MM.1S (cell line): ENCODE data around the gene SLX4IP.

Source experiments
- DNase-seq: peaks from one replicate; pipeline ENCODE4 v3.0.0-alpha.2; 2015
- H2AFZ ChIP-seq: fragments of 300-600 bp; sonication (generic); 2 replicates; pipeline ENCODE4 v1.6.0; 2016; ENCODE audit warnings: antibody characterized with exemption, low read length
- H3F3A ChIP-seq: fragments of 300-600 bp; sonication (generic); 2 replicates; pipeline ENCODE4 v1.6.1; 2016; ENCODE audit warnings: mild to moderate bottlenecking, antibody characterized with exemption, low read length, moderate library complexity, mixed read lengths; ENCODE audit not compliant: insufficient read depth
- H3K27ac ChIP-seq: fragments of 300-600 bp; sonication (generic); 2 replicates; pipeline ENCODE4 v1.5.1; 2016; ENCODE audit warnings: mild to moderate bottlenecking, low read length
- H3K27me3 ChIP-seq: fragments of 300-600 bp; sonication (generic); replicated peaks from 2 replicates; pipeline ENCODE4 v1.6.0; 2016; ENCODE audit warnings: low read length; ENCODE audit not compliant: insufficient read depth
- H3K36me3 ChIP-seq: fragments of 300-600 bp; sonication (generic); replicated peaks from 2 replicates; pipeline ENCODE4 v1.6.1; 2016; ENCODE audit warnings: mild to moderate bottlenecking, low read length, mixed read lengths; ENCODE audit not compliant: insufficient read depth
- H3K4me1 ChIP-seq: fragments of 300-600 bp; sonication (generic); 2 replicates; pipeline ENCODE4 v1.6.1; 2016; ENCODE audit warnings: low read length, mixed read lengths
- H3K4me2 ChIP-seq: fragments of 300-600 bp; sonication (generic); 2 replicates; pipeline ENCODE4 v1.6.0; 2016; ENCODE audit warnings: low read depth, low read length
- H3K4me3 ChIP-seq: fragments of 300-600 bp; sonication (generic); 2 replicates; pipeline ENCODE4 v1.5.1; 2016; ENCODE audit warnings: low read length, mixed read lengths
- H3K79me2 ChIP-seq: fragments of 300-600 bp; sonication (generic); 2 replicates; pipeline ENCODE4 v1.6.1; 2016; ENCODE audit warnings: mixed run types, low read length, mixed read lengths
- H3K9ac ChIP-seq: fragments of 300-600 bp; sonication (generic); 2 replicates; pipeline ENCODE4 v1.6.1; 2016; ENCODE audit warnings: low read length, mixed read lengths
- H3K9me2 ChIP-seq: fragments of 300-600 bp; sonication (generic); replicated peaks from 2 replicates; pipeline ENCODE4 v1.6.1; 2016; ENCODE audit warnings: mild to moderate bottlenecking, low read length, mixed read lengths; ENCODE audit not compliant: insufficient read depth
- H3K9me3 ChIP-seq: fragments of 300-600 bp; sonication (generic); replicated peaks from 2 replicates; pipeline ENCODE4 v1.6.1; 2016; ENCODE audit warnings: mild to moderate bottlenecking, low read length, mixed read lengths; ENCODE audit not compliant: insufficient read depth
- H4K20me1 ChIP-seq: fragments of 300-600 bp; sonication (generic); 2 replicates; pipeline ENCODE4 v1.6.1; 2016; ENCODE audit warnings: mild to moderate bottlenecking, low read length, moderate library complexity, mixed read lengths; ENCODE audit not compliant: insufficient read depth
- CTCF ChIP-seq: fragments of 300-600 bp; sonication (generic); IDR thresholded peaks from 2 replicates; pipeline ENCODE4 v1.5.1; 2016; ENCODE audit warnings: antibody characterized with exemption, low read length, mixed read lengths
- EZH2 ChIP-seq: fragments of 300-600 bp; sonication (generic); optimal IDR thresholded peaks from 2 replicates; pipeline ENCODE3; 2017; ENCODE audit warnings: low read depth, mild to moderate bottlenecking, antibody characterized with exemption, low read length, mixed read lengths
- EZH2phosphoT487 ChIP-seq: fragments of 300-600 bp; sonication (generic); IDR thresholded peaks from 2 replicates; pipeline ENCODE4 v1.6.1; 2018; ENCODE audit warnings: antibody characterized with exemption, low read length

Gene SLX4IP

GRCh38 chr20:10508060-10508459, 73.0 kb downstream of the SLX4IP start:
- Histone ChIP-seq H3K9ac (no peak overlapping the region), H4K20me1 (no peaks in the 10 kb centered on the region), H3F3A (peaks cover 5% of the 10 kb centered on the region), H3K36me3 (no peaks in the 10 kb centered on the region), H3K4me2 (no peak overlapping the region), H3K4me1 (peaks cover 12% of the 10 kb centered on the region), H3K27me3 (no peaks in the 10 kb centered on the region), H3K27ac (no peak overlapping the region), H3K9me3 (no peaks in the 10 kb centered on the region), H3K4me3 (no peak overlapping the region), H3K9me2 (no peaks in the 10 kb centered on the region), H2AFZ (no peak overlapping the region), H3K79me2 (no peaks in the 10 kb centered on the region)
- DNase-seq = no peak
- TF ChIP-seq EZH2 (no peak), EZH2phosphoT487 (no peak), CTCF (no peak)

- Histone ChIP-seq H3K9ac (no peak overlapping the region), H3K27ac (no peak overlapping the region), H3K9me3 (no peaks in the 10 kb centered on the region), H3K79me2 (no peaks in the 10 kb centered on the region), H3K4me2 (no peak overlapping the region), H3K4me1 (peaks cover 12% of the 10 kb centered on the region), H3K27me3 (no peaks in the 10 kb centered on the region), H3K4me3 (no peak overlapping the region), H3K36me3 (no peaks in the 10 kb centered on the region), H3F3A (peaks cover 5% of the 10 kb centered on the region), H2AFZ (no peak overlapping the region), H3K9me2 (no peaks in the 10 kb centered on the region), H4K20me1 (no peaks in the 10 kb centered on the region)
- DNase-seq = no peak
- TF ChIP-seq EZH2 (no peak), EZH2phosphoT487 (no peak), CTCF (no peak)
Observed at GRCh38 chr20:10508468-10509251, 73.6 kb downstream of the SLX4IP start.

- Histone ChIP-seq H3K9me3 (no peaks in the 10 kb centered on the region), H3K9ac (no peak overlapping the region), H2AFZ (no peak overlapping the region), H3K79me2 (no peaks in the 10 kb centered on the region), H3K36me3 (no peaks in the 10 kb centered on the region), H3K4me1 (peaks cover 12% of the 10 kb centered on the region), H3K9me2 (no peaks in the 10 kb centered on the region), H3K27ac (no peak overlapping the region), H3K27me3 (no peaks in the 10 kb centered on the region), H3K4me2 (no peak overlapping the region), H3K4me3 (no peak overlapping the region), H3F3A (peaks cover 5% of the 10 kb centered on the region), H4K20me1 (no peaks in the 10 kb centered on the region)
- DNase-seq = no peak
- TF ChIP-seq EZH2phosphoT487 (no peak), EZH2 (no peak), CTCF (no peak)
Observed at GRCh38 chr20:10509376-10509775, 74.3 kb downstream of the SLX4IP start.
